K562 (cell line): ENCODE data around the gene FANCC. TPM values are rescaled to one million over a fixed set of nuclear protein-coding genes. Genes with fewer than 3 reads are reported as not detected.
A peak's percentile ranks its signal among the peaks of the same experiment; 100 is the strongest.

Source experiments
- ATAC-seq: fragments of 200-7000 bp; cut with Tn5 transposase; 3 replicates; pipeline ENCODE4 v1.9.1; 2020; ENCODE audit warnings: moderate library complexity
- BruUV-seq: library from RNA; stranded (reverse); fragments of 400-500 nt; replicated peaks from 2 replicates; lab custom pipeline; 2021; lab: Mats Ljungman, UMichigan
- CTCF ChIA-PET: fragments of 300-600 bp; formaldehyde crosslinking; extraction: SDS; loops from one replicate; lab custom pipeline; 2021; ENCODE audit warnings: low intra/inter-chr PET ratio; lab: Yijun Ruan, JAX
- POLR2A ChIA-PET: fragments of 300-600, 350-650 bp; sonication (Branson Sonifier 250); formaldehyde crosslinking; extraction: SDS; loops from one replicate; lab custom pipeline; 2021; ENCODE audit warnings: antibody characterized with exemption, inconsistent platforms; lab: Yijun Ruan, JAX
- DNase-seq, 4 experiments: peaks; one replicate each; pipeline versions ENCODE4 v3.0.0 to v3.0.0-alpha.2; 2011 to 2018; ENCODE audit warnings: low spot score in 3 of 4, mixed read lengths in 3 of 4; ENCODE audit errors: extremely low read depth in 1 of 4
- FAIRE-seq: peaks from 2 replicates; lab custom pipeline; 2011; peaks lifted over from hg19 to GRCh38; lab: Jason Lieb, UNC
- H2AFZ ChIP-seq: 2 replicates; pipeline ENCODE4 v1.6.0; 2011; ENCODE audit warnings: low read depth, low read length, control low read depth, inconsistent platforms
- H3K27ac ChIP-seq: fragments of 200-600 bp; 3 replicates; pipeline ENCODE4 v1.8.0; 2011; ENCODE audit warnings: low read depth, mild to moderate bottlenecking, control low read depth, inconsistent platforms, low read length, moderate library complexity, mixed read lengths; ENCODE audit errors: extremely low read depth
- H3K27me3 ChIP-seq, 2 experiments: fragments of 300-600 bp in 1 of 2; 2 replicates in 1 of 2; 3 replicates in 1 of 2; pipeline versions ENCODE4 v1.6.0 to v1.8.0; 2011; ENCODE audit warnings: inconsistent platforms in 2 of 2, low read length in 2 of 2, mild to moderate bottlenecking in 1 of 2, mixed read lengths in 1 of 2, moderate library complexity in 1 of 2; ENCODE audit not compliant: control insufficient read depth in 2 of 2, insufficient read depth in 2 of 2
- H3K36me3 ChIP-seq: fragments of 300-600 bp; 3 replicates; pipeline ENCODE4 v1.8.0; 2011; ENCODE audit warnings: mild to moderate bottlenecking, low read length, inconsistent platforms; ENCODE audit not compliant: control insufficient read depth, insufficient read depth
- H3K4me1 ChIP-seq, 2 experiments: fragments of 200-600 bp in 1 of 2; replicated peaks in 1 of 2; 2 replicates in 1 of 2; 3 replicates in 1 of 2; pipeline versions ENCODE4 v1.5.1 to v1.8.0; 2011; ENCODE audit warnings: inconsistent platforms in 2 of 2, low read length in 2 of 2, mild to moderate bottlenecking in 1 of 2, mixed read lengths in 1 of 2, moderate library complexity in 1 of 2; ENCODE audit not compliant: control insufficient read depth in 2 of 2, insufficient read depth in 2 of 2
- H3K4me2 ChIP-seq: 2 replicates; pipeline ENCODE4 v1.6.1; 2011; ENCODE audit warnings: low read length, control low read depth, inconsistent platforms, mixed read lengths; ENCODE audit not compliant: insufficient read depth
- H3K4me3 ChIP-seq: fragments of 200-600 bp; sonication (generic), shearing (Covaris generic); 2 replicates; pipeline ENCODE4 v1.5.1; 2016; ENCODE audit warnings: control low read depth, inconsistent platforms
- H3K79me2 ChIP-seq: fragments of 200-600 bp; 3 replicates; pipeline ENCODE4 v1.8.0; 2011; ENCODE audit warnings: low read length, inconsistent platforms; ENCODE audit not compliant: control insufficient read depth, insufficient read depth
- H3K9ac ChIP-seq, 2 experiments: 2 replicates each; pipeline versions ENCODE4 v1.6.0 to v1.6.1; 2011; ENCODE audit warnings: low read depth in 2 of 2, low read length in 2 of 2, control low read depth in 1 of 2, inconsistent platforms in 1 of 2, mild to moderate bottlenecking in 1 of 2, mixed read lengths in 1 of 2; ENCODE audit not compliant: insufficient read depth in 1 of 2
- H3K9me1 ChIP-seq: one replicate; pipeline ENCODE4 v1.6.0; 2011; ENCODE audit warnings: inconsistent platforms, mild to moderate bottlenecking, low read length, moderate library complexity; ENCODE audit not compliant: control insufficient read depth, insufficient read depth
- H3K9me3 ChIP-seq: replicated peaks from 2 replicates; pipeline ENCODE4 v1.5.1; 2011; ENCODE audit warnings: low read depth, low read length, inconsistent platforms; ENCODE audit not compliant: control insufficient read depth, insufficient read depth
- H4K20me1 ChIP-seq: replicated peaks from 2 replicates; pipeline ENCODE4 v1.6.1; 2011; ENCODE audit warnings: low read length, inconsistent platforms, mixed read lengths; ENCODE audit not compliant: control insufficient read depth, insufficient read depth
- BRD9 ChIP-seq: fragments of 450-650 bp; IDR thresholded peaks from 2 replicates; pipeline ENCODE4 v1.6.1; 2018; ENCODE audit warnings: low read depth; ENCODE audit not compliant: partially characterized antibody
- CBFA2T3 ChIP-seq: fragments of 450-650 bp; IDR thresholded peaks from 2 replicates; pipeline ENCODE4 v1.6.1; 2017
- ELF4 ChIP-seq: fragments of 450-650 bp; formaldehyde crosslinking; IDR thresholded peaks from 2 replicates; pipeline ENCODE4 v1.4.0; 2022; ENCODE audit warnings: missing genetic modification characterization
- ETV6 ChIP-seq, 3 experiments: fragments of 150-350 bp in 1 of 3; sonication (generic) in 1 of 3; formaldehyde crosslinking in 1 of 3; IDR thresholded peaks; 2 replicates each; pipeline versions ENCODE4 v1.6.1 to v1.8.0; 2014 to 2022; ENCODE audit warnings: borderline replicate concordance in 2 of 3, low read depth in 2 of 3, antibody characterized with exemption in 1 of 3, low read length in 1 of 3, mild to moderate bottlenecking in 1 of 3, missing genetic modification reagents in 1 of 3
- EWSR1 ChIP-seq: fragments of 450-650 bp; IDR thresholded peaks from 2 replicates; pipeline ENCODE4 v1.6.1; 2018; ENCODE audit warnings: borderline replicate concordance, mild to moderate bottlenecking, low read depth, moderate library complexity; ENCODE audit not compliant: partially characterized antibody
- HMG20A ChIP-seq: fragments of 450-650 bp; formaldehyde crosslinking; conservative IDR thresholded peaks from 2 replicates; pipeline ENCODE4 v1.4.0; 2020; ENCODE audit warnings: mild to moderate bottlenecking, mixed read lengths
- HNRNPUL1 ChIP-seq: fragments of 200-400 bp; formaldehyde crosslinking; IDR thresholded peaks from 2 replicates; pipeline ENCODE4 v1.6.1; 2017; ENCODE audit warnings: low read length
- MED1 ChIP-seq: sonication (generic); formaldehyde crosslinking; IDR thresholded peaks from 2 replicates; pipeline ENCODE4 v1.8.1; 2023; ENCODE audit warnings: missing genetic modification reagents, borderline replicate concordance
- PHB ChIP-seq: fragments of 250-450 bp; sonication (Bioruptor Pico); IDR thresholded peaks from 2 replicates; pipeline ENCODE4 v1.5.0; 2021
- PHF20 ChIP-seq: fragments of 450-650 bp; IDR thresholded peaks from 2 replicates; pipeline ENCODE4 v1.6.1; 2018; ENCODE audit not compliant: partially characterized antibody
- RAD51 ChIP-seq: fragments of 450-650 bp; IDR thresholded peaks from 2 replicates; pipeline ENCODE4 v1.7.1; 2016; ENCODE audit warnings: low read depth, mild to moderate bottlenecking, borderline replicate concordance
- XRCC5 ChIP-seq: fragments of 200-400 bp; formaldehyde crosslinking; IDR thresholded peaks from 2 replicates; pipeline ENCODE4 v1.6.1; 2017; ENCODE audit warnings: low read depth, mild to moderate bottlenecking, low read length
- ZFP91 ChIP-seq: sonication (generic); formaldehyde crosslinking; IDR thresholded peaks from 2 replicates; pipeline ENCODE4 v1.8.0; 2022; ENCODE audit warnings: mild to moderate bottlenecking, missing genetic modification reagents
- ZNF311 ChIP-seq: fragments of 250-450 bp; sonication (Bioruptor Pico); IDR thresholded peaks from 2 replicates; pipeline ENCODE4 v1.4.0; 2020; ENCODE audit warnings: mild to moderate bottlenecking, moderate library complexity
- ZNF696 ChIP-seq: fragments of 250-450 bp; sonication (Bioruptor Pico); conservative IDR thresholded peaks from 2 replicates; pipeline ENCODE4 v1.4.0; 2020; ENCODE audit warnings: mild to moderate bottlenecking, moderate library complexity
- ZNF785 ChIP-seq: fragments of 250-450 bp; sonication (Bioruptor Pico); IDR thresholded peaks from 2 replicates; pipeline ENCODE4 v1.4.0; 2020; ENCODE audit warnings: mild to moderate bottlenecking
- WGBS: fragments of 100-300 bp; shearing (Covaris generic); methylation state at CpG from one replicate; pipeline ENCODE4 v1.1.6; 2016; ENCODE audit warnings: low coverage, mixed read lengths; ENCODE audit not compliant: insufficient coverage; ENCODE audit errors: missing lambda C conversion rate; 5-methylcytosine and 5-hydroxymethylcytosine counted together
- in situ Hi-C: fragments of 300-500 bp; cut with MboI; formaldehyde crosslinking; loops from 4 replicates; pipeline ENCODE4 v1.15.0; 2018; ENCODE audit warnings: inconsistent platforms, mixed read lengths
- intact Hi-C: fragments of 100-400 bp; cut with micrococcal nuclease; formaldehyde crosslinking; loops from 2 replicates; pipeline ENCODE4 v1.14.2; 2022
- polyA plus RNA-seq, 8 experiments: library from polyadenylated mRNA; depleted of rRNA in 4 of 8; stranded (reverse) in 5 of 8; unstranded in 3 of 8; fragments of >200 nt; fragmentation: Nextera tagmentation in 2 of 8; fragmentation: Illumina TruSeq in 1 of 8; extraction: Ambion mirVana in 2 of 8; extraction: Trizol in 1 of 8; gene quantifications; 2 replicates each; pipeline versions ENCODE4 v1.2.1 to v1.2.3, GENCODE V29; 2011 to 2014; ENCODE audit warnings: inconsistent platforms in 1 of 8, missing spikeins in 1 of 8
- total RNA-seq, 7 experiments: library from RNA; depleted of rRNA in 6 of 7; stranded (reverse); fragments of >200 nt in 6 of 7; fragmentation: Illumina TruSeq in 2 of 7; extraction: Trizol in 2 of 7; gene quantifications; 2 replicates each; pipeline versions ENCODE4 v1.2.1 to v1.2.3, GENCODE V29; 2011 to 2021; ENCODE audit warnings: low replicate concordance in 1 of 7

The FANCC gene
- total and polyA plus RNA-seq, 9 of the 15 experiments (the other 6 are each of a cell fraction or from before 2014, with no cell fraction given): 4.6 to 18.4 (median 14.2) TPM

GRCh38 chr9:95237336-95237735 lies 80.2 kb downstream of the FANCC start (continued):
- TF ChIP-seq ZFP91 (CRISPR knock-in tag): no peak
- TF ChIP-seq PHB: no peak

DNA sequence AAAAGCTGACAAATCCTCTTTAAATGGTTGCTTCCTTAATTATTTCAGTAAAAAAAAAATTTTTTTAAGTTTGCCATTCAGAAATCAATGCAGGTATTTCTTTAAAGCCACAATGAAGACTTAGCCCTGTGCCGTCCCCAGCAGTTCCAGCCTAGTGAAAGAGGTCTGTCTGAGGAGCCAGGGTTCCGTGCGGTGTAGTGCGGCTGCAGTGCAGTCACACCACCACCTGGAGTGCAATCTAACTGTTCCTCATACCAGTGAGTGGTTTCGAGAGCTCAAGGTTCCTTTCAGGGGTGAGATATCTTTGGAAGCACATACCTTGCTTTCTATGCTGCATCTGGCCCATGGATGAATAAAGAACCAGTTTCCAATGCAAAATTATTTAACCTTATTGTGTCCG lies 87.5 kb downstream of the FANCC start:
- in situ Hi-C loops: no loop called here
- TF ChIP-seq BRD9: no peak
- no peak for TF ChIP-seq ETV6 (IDR thresholded peaks at IDR 0.05; ENCODE audit: borderline replicate concordance in 1 of 2, low read depth in 2 of 2, low read length in 1 of 2)
- no peak for TF ChIP-seq ETV6 (CRISPR knock-in tag; IDR thresholded peaks at IDR 0.05; ENCODE audit: borderline replicate concordance)
- no peak for TF ChIP-seq RAD51
- TF ChIP-seq HMG20A: no peak
- TF ChIP-seq HNRNPUL1: no peak
- TF ChIP-seq XRCC5: no peak
- TF ChIP-seq PHF20: no peak
- TF ChIP-seq ZNF696 (CRISPR knock-in tag): no peak
- no peak for TF ChIP-seq CBFA2T3
- no peak for TF ChIP-seq MED1 (CRISPR knock-in tag)
- no peak for TF ChIP-seq EWSR1
- no peak for TF ChIP-seq ZNF311
- TF ChIP-seq ZNF785 (CRISPR knock-in tag): no peak
- no peak for TF ChIP-seq ELF4

More for the DNA sequence above, 87.5 kb downstream of the FANCC start:
- no peak overlapping the region for H2AFZ ChIP-seq
- no peaks in the 10 kb centered on the region for H3K9me1 ChIP-seq
- no peaks in the 10 kb centered on the region for H3K79me2 ChIP-seq
- POLR2A ChIA-PET: interaction anchor here (0.7 to 1.2 kb wide), 3 partner anchors 9 to 706 kb away, joined by 3 read pairs; no protein-coding TSS in a partner anchor
- 89% methylated on average over 6 of the region's 6 CpGs for WGBS
- no peaks in the 10 kb centered on the region for H3K4me1 ChIP-seq
- intact Hi-C loops: no loop called here
- H3K4me2 ChIP-seq: no peak overlapping the region
- H3K9me3 ChIP-seq: no peaks in the 10 kb centered on the region
- H3K27me3 ChIP-seq: no peaks in the 10 kb centered on the region
- peak in 1 of 4 experiments; percentile 5 for DNase-seq
- H3K36me3 ChIP-seq: no peaks in the 10 kb centered on the region
- H3K4me3 ChIP-seq: no peak overlapping the region
- H3K9ac ChIP-seq: no peak overlapping the region
- no TSS peak for BruUV-seq
- FAIRE-seq: no peak
- H4K20me1 ChIP-seq: no peaks in the 10 kb centered on the region
- no peak overlapping the region for H3K27ac ChIP-seq
- CTCF ChIA-PET: no interaction called here
- peak; percentile 69 for ATAC-seq
